Kidney (tissue), 14 donors: Measurements from ENCODE around the gene TPK1. TPM values are rescaled to one million over a fixed set of nuclear protein-coding genes. Genes with fewer than 3 reads are reported as not detected.

Experiments used
- DNase-seq, 5 donors: peaks; one replicate each; pipeline ENCODE4 v3.0.0-alpha.2; 2013 to 2020
- FAIRE-seq: peaks from 2 replicates; lab custom pipeline; 2012; peaks lifted over from hg19 to GRCh38; lab: Jason Lieb, UNC
- H3K27ac ChIP-seq, 2 donors: one replicate each; pipeline ENCODE4 v1.7.0; 2013; ENCODE audit warnings: low read depth in 2 of 2, low read length in 2 of 2, inconsistent platforms in 1 of 2
- H3K27me3 ChIP-seq: one replicate; pipeline ENCODE4 v1.7.1; 2013; ENCODE audit warnings: low read length, inconsistent platforms; ENCODE audit not compliant: control insufficient read depth, insufficient read depth
- H3K36me3 ChIP-seq, 3 donors: one replicate each; pipeline versions ENCODE4 v1.7.0 to v1.7.1; 2013; ENCODE audit warnings: low read length in 3 of 3, control low read depth in 1 of 3, inconsistent platforms in 1 of 3; ENCODE audit not compliant: insufficient read depth in 3 of 3, control insufficient read depth in 2 of 3
- H3K4me1 ChIP-seq, 3 donors: one replicate each; pipeline versions ENCODE4 v1.7.0 to v1.7.1; 2013; ENCODE audit warnings: low read length in 3 of 3, inconsistent platforms in 1 of 3, low read depth in 1 of 3; ENCODE audit not compliant: control insufficient read depth in 2 of 3, insufficient read depth in 2 of 3
- H3K4me3 ChIP-seq, 3 donors: one replicate each; pipeline versions ENCODE4 v1.7.0 to v1.8.1; 2013; ENCODE audit warnings: low read length in 3 of 3, control low read depth in 1 of 3, inconsistent platforms in 1 of 3
- H3K9ac ChIP-seq, 3 donors: one replicate each; pipeline versions ENCODE4 v1.7.0 to v1.7.1; 2013; ENCODE audit warnings: low read length in 3 of 3, control low read depth in 1 of 3, inconsistent platforms in 1 of 3
- H3K9me3 ChIP-seq, 3 donors: one replicate each; pipeline versions ENCODE4 v1.7.0 to v1.7.1; 2013; ENCODE audit warnings: low read length in 3 of 3, control low read depth in 1 of 3, inconsistent platforms in 1 of 3; ENCODE audit not compliant: control insufficient read depth in 2 of 3, insufficient read depth in 1 of 3
- CTCF ChIP-seq: IDR thresholded peaks from 3 replicates; pipeline ENCODE4 v1.5.1; 2012; ENCODE audit warnings: mild to moderate bottlenecking, moderate library complexity, borderline replicate concordance; ENCODE audit not compliant: insufficient read depth; ENCODE audit errors: extremely low read depth
- intact Hi-C: fragments of 100-400 bp; cut with DNase I; formaldehyde crosslinking; loops from one replicate; pipeline ENCODE4 v1.11.1; 2022
- polyA plus RNA-seq: library from polyadenylated mRNA; stranded (reverse); fragments of 350-450 nt; fragmentation: Illumina TruSeq; extraction: RNeasy Lipid Tissue Mini Kit (QIAGEN cat#74804); gene quantifications from one replicate; pipeline ENCODE4 v1.2.3, GENCODE V29; 2014; ENCODE audit warnings: low read depth, low replicate concordance; ENCODE audit not compliant: insufficient read depth
- total RNA-seq: library from RNA; stranded (reverse); fragmentation: NEBNext Ultra II Directional; extraction: Animal tissue kit (Norgen Biotek cat#: 25700); gene quantifications from one replicate; pipeline ENCODE4 v1.2.1, GENCODE V29; 2021
- donor health status: control.
- donor health status: control.
- donor health status: control.
- donor health status: control.
- donor health status: control.
- donor health status: DM: yes; HTN: yes; CAD: no.
- donor health status: Normal renal cell carcinoma (clear cell type).

The TPK1 gene
- total and polyA plus RNA-seq, 2 donors from 2014 or later = 5.3 to 15.5 TPM

- Histone ChIP-seq H3K27me3 (no peaks in the 10 kb centered on the region), H3K36me3 (no peaks in the 10 kb centered on the region), H3K9me3 (no peaks in the 10 kb centered on the region), H3K4me1 (no peaks in the 10 kb centered on the region), H3K4me3 (no peak overlapping the region), H3K27ac (no peak overlapping the region), H3K9ac (no peak overlapping the region)
- no peak for TF ChIP-seq CTCF
- intact Hi-C loops = no loop called here
- DNase-seq (no peak), FAIRE-seq (no peak)
Observed at GRCh38 chr7:144407266-144407931, 428.5 kb downstream of the TPK1 start.

- intact Hi-C loops = loop anchor here (5.0 kb wide), 1 partner anchor 233 kb away; no protein-coding TSS in a partner anchor
Observed at GRCh38 chr7:144404946-144405345, 430.9 kb downstream of the TPK1 start.

GRCh38 chr7:144403649-144404061 is 432.2 kb downstream of the TPK1 start, which contains the start of gene NOBOX:
NOBOX (minus strand) TSS chr7:144403693.
- FAIRE-seq (no peak), DNase-seq (no peak)
- no peaks in the 10 kb centered on the region for H3K27me3 ChIP-seq
- intact Hi-C loops = loop anchor here (5.0 kb wide), 1 partner anchor 231 kb away; no protein-coding TSS in a partner anchor
- H3K27ac ChIP-seq = no peak within 1 kb of the TSS
- H3K9ac ChIP-seq = no peak within 1 kb of the TSS
- no peaks in the 10 kb centered on the region for H3K36me3 ChIP-seq
- no peaks in the 10 kb centered on the region for H3K9me3 ChIP-seq
- TF ChIP-seq CTCF = no peak
- H3K4me3 ChIP-seq = no peak within 1 kb of the TSS
- H3K4me1 ChIP-seq = no peaks in the 10 kb centered on the region

More at GRCh38 chr7:144404946-144405345, 430.9 kb downstream of the TPK1 start:
- no peak overlapping the region for H3K4me3 ChIP-seq
- H3K27me3 ChIP-seq = no peaks in the 10 kb centered on the region
- no peaks in the 10 kb centered on the region for H3K36me3 ChIP-seq
- H3K4me1 ChIP-seq = no peaks in the 10 kb centered on the region
- no peak overlapping the region for H3K27ac ChIP-seq
- H3K9me3 ChIP-seq = no peaks in the 10 kb centered on the region
- no peak for FAIRE-seq
- no peak overlapping the region for H3K9ac ChIP-seq
- no peak for TF ChIP-seq CTCF
- DNase-seq = peak in 3 of 5 donors; percentile 24 to 64 (median 60)
